ENCODE data around the gene NPL.

DNA sequence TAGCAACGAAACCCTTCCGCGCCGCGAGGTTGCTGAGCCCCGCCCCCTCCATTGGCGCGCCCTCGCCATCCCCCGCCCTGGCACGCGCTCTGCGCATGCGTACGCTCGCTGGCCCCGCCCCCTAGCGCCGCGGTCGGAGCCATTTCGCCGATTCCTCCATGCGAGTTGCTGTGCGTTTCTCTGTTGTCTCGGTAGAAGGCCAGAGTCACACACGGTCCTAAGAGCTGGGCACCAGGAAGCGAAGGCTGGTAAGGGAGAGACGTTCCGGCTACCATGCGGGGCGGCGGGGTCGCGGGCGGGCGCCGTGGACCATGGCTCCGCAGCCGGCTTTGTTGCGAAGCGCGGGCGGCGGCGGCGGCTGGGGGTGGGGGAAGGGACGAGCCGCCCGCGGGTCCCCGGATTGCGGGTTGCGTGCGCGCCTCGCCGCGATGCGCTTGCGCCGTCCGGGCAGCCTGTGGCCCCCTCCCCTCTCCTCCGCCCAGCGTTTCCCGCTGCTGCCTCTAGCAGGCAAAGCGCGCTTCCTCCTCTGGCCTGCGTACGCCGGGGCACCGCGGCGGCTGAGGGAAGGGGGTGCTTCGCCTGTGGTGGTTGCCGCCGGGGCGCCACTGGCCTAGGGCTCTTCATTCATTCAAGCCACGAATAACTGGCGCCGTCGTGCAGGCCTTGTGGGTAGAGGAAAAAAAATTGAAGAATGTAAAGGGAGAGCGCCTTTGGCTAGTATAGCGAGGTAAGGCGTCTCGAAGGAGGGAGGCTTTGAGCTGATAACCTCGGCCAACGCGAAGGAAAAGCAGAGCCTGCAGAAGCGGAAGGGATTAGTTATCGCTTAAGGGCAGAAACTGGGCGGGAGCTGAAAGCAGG, 49.9 kb downstream of the NPL start, which contains the start of gene DHX9:
- TF ChIP-seq POLR2AphosphoS5 (IDR thresholded peaks at IDR 0.05) (peak; percentile 99), EP300 (conservative IDR thresholded peaks at IDR 0.05; ENCODE audit: poor library complexity, severe bottlenecking) (peak; percentile 85), RAD21 (conservative IDR thresholded peaks at IDR 0.05) (peak; percentile 62), EZH2 (IDR thresholded peaks at IDR 0.05; ENCODE audit: borderline replicate concordance, insufficient read depth, low read length, poor library complexity, severe bottlenecking) (no peak), TAF1 (IDR thresholded peaks at IDR 0.05; ENCODE audit: low read depth) (peak; percentile 90)
- TF ChIP-seq, protein P1, sequence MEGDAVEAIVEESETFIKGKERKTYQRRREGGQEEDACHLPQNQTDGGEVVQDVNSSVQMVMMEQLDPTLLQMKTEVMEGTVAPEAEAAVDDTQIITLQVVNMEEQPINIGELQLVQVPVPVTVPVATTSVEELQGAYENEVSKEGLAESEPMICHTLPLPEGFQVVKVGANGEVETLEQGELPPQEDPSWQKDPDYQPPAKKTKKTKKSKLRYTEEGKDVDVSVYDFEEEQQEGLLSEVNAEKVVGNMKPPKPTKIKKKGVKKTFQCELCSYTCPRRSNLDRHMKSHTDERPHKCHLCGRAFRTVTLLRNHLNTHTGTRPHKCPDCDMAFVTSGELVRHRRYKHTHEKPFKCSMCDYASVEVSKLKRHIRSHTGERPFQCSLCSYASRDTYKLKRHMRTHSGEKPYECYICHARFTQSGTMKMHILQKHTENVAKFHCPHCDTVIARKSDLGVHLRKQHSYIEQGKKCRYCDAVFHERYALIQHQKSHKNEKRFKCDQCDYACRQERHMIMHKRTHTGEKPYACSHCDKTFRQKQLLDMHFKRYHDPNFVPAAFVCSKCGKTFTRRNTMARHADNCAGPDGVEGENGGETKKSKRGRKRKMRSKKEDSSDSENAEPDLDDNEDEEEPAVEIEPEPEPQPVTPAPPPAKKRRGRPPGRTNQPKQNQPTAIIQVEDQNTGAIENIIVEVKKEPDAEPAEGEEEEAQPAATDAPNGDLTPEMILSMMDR (IDR thresholded peaks at IDR 0.05; ENCODE audit: poor library complexity, severe bottlenecking) = peak; percentile 80
- TF ChIP-seq, protein P2, sequence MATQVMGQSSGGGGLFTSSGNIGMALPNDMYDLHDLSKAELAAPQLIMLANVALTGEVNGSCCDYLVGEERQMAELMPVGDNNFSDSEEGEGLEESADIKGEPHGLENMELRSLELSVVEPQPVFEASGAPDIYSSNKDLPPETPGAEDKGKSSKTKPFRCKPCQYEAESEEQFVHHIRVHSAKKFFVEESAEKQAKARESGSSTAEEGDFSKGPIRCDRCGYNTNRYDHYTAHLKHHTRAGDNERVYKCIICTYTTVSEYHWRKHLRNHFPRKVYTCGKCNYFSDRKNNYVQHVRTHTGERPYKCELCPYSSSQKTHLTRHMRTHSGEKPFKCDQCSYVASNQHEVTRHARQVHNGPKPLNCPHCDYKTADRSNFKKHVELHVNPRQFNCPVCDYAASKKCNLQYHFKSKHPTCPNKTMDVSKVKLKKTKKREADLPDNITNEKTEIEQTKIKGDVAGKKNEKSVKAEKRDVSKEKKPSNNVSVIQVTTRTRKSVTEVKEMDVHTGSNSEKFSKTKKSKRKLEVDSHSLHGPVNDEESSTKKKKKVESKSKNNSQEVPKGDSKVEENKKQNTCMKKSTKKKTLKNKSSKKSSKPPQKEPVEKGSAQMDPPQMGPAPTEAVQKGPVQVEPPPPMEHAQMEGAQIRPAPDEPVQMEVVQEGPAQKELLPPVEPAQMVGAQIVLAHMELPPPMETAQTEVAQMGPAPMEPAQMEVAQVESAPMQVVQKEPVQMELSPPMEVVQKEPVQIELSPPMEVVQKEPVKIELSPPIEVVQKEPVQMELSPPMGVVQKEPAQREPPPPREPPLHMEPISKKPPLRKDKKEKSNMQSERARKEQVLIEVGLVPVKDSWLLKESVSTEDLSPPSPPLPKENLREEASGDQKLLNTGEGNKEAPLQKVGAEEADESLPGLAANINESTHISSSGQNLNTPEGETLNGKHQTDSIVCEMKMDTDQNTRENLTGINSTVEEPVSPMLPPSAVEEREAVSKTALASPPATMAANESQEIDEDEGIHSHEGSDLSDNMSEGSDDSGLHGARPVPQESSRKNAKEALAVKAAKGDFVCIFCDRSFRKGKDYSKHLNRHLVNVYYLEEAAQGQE (IDR thresholded peaks at IDR 0.05; ENCODE audit: borderline replicate concordance) = peak; percentile 94
